Astrocyte of the spinal cord (primary cell): ENCODE measurements around the gene LSM14A.
"Not testable (repeated sequence)": the region's sequence is repeated elsewhere in the genome, so short reads cannot be mapped to it uniquely, and the experiment has no call there.

ENCODE experiments used
- DNase-seq: peaks from one replicate; pipeline ENCODE4 v3.0.0; 2011; ENCODE audit warnings: low read depth, low spot score
- H3K4me3 ChIP-seq: 2 replicates; pipeline ENCODE4 v1.5.1; 2011; ENCODE audit warnings: low read depth, mild to moderate bottlenecking, low read length, moderate library complexity
- in situ Hi-C: cut with HindIII; loops from 2 replicates; pipeline ENCODE4 v1.10.0; 2017; ENCODE audit warnings: low sequenced_read_pairs
- TF ChIP-seq, protein P1 (sequence below): IDR thresholded peaks from 2 replicates; pipeline ENCODE4 v1.5.1; 2012; ENCODE audit warnings: low read depth, mild to moderate bottlenecking, low read length, inconsistent platforms

The LSM14A gene

GRCh38 chr19:34165295-34165738, 7.0 kb upstream of the LSM14A start:
- H3K4me3 ChIP-seq, result no peak overlapping the region
- TF ChIP-seq, protein P1, sequence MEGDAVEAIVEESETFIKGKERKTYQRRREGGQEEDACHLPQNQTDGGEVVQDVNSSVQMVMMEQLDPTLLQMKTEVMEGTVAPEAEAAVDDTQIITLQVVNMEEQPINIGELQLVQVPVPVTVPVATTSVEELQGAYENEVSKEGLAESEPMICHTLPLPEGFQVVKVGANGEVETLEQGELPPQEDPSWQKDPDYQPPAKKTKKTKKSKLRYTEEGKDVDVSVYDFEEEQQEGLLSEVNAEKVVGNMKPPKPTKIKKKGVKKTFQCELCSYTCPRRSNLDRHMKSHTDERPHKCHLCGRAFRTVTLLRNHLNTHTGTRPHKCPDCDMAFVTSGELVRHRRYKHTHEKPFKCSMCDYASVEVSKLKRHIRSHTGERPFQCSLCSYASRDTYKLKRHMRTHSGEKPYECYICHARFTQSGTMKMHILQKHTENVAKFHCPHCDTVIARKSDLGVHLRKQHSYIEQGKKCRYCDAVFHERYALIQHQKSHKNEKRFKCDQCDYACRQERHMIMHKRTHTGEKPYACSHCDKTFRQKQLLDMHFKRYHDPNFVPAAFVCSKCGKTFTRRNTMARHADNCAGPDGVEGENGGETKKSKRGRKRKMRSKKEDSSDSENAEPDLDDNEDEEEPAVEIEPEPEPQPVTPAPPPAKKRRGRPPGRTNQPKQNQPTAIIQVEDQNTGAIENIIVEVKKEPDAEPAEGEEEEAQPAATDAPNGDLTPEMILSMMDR, result no peak
- DNase-seq, result no peak
- in situ Hi-C loops, result no loop called here

DNA sequence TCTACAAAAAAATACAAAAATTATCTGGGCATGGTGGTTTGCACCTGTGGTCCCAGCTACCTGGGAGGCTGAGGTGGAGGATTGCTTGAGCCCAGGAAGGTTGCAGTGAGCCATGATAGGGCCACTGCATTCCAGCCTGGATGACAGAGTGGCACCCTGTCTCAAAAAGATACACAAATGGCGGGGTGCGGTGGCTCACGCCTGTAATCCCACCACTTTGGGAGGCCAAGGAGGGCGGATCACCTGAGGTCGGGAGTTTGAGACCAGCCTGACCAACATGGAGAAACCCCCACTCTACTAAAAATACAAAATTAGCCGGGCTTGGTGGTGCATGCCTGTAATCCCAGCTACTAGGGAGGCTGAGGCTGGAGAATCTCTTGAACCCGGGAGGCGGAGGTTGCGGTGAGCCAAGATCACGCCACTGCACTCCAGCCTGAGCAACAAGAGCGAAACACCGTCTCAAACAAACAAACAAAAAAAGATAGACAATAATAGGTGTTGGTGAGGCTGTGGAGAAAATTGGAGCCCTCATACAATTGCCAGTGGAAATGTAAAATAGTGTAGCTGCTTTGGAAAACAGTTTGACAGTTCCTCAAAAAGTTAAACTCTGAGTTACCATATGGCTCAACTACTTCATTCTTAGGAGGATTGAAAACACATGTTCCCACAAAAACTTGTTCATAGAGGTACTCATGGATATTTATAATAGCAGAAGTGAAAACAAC, 2.7 kb upstream of the LSM14A start:
- H3K4me3 ChIP-seq, in situ Hi-C loops, DNase-seq: not testable (repeated sequence)

DNA sequence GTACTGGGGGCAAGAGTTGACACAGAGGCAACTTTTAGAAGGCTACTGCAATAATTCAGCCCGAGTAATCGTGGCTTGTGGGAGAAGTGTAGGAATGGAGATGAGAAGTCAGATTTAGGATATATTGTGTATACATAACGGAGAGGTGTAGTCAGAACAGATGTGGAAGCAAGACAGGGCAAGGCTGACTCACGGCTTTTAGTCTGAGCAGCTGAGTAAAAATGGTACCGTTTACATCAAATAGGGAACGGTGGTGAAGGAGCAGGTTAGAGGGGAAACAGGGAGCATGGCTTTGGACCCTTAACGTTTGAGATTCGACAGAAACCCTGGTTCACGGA, 796 bp upstream of the LSM14A start:
- peak; percentile 64 for DNase-seq
- TF ChIP-seq, protein P1, result no peak
- in situ Hi-C loops, result no loop called here
- H3K4me3 ChIP-seq, result peak overlapping the region; percentile 78

GRCh38 chr19:34172661-34173192, 423 bp downstream of the LSM14A start:
- H3K4me3 ChIP-seq, result peak overlapping the region; percentile 78
- DNase-seq, result peak; percentile 41
- TF ChIP-seq, protein P1, result no peak
- in situ Hi-C loops, result no loop called here

DNA sequence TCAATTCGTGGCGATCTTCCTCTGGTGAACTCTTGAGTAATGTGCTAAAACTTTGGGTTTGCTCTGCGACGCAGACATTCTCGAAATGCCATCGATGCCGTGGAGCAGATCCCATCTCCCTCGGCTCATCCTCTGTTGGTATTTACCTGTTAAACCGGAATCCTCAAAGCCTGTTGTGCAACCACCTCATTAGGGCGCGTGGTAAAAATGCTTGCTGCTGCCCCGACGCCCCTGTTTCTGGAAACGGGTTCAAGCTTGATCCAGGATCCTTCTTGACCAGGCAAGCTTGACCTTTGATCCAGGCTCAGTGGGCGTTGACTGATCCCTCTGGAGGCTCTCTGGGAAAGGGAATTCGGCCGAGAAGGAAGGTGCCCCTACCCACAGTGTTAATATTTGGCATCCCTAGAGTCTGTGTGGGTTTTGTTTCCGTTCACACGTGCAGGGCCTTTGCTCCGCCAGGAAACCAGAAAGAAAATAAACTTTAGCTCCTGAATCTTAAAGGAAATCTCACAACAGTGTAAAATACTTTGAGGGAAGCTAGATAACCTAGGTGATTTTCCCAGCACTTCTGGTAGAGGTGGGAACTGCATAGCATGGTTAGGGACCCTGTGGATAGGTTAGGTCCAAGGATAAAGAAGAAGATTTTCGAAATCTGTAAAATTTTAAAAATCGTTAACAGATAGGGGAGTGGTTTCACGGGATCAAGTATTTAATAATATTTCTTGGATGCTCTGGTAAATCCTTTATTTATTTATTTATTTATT, 1.1 kb downstream of the LSM14A start:
- TF ChIP-seq, protein P1, result no peak
- peak overlapping the region; percentile 78 for H3K4me3 ChIP-seq
- DNase-seq, result no peak
- in situ Hi-C loops, result no loop called here

DNA sequence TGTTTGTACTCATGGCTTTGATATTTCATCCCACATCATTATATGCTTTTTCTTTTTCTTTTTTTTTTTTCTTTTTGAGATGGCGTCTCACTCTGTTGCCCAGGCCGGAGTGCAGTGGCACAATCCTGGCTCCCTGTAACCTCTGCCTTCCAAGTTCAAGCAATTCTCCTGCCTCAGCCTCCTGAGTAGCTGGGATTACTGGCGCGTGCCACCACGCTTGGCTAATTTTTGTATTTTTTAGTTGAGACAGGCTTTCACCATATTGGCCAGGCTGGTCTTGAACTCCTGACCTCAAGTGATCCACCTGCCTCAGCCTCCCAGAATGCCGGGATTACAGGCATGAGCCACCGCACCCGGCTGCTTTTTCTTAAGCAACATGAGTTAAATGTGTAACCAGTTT, 2.9 kb downstream of the LSM14A start:
- H3K4me3 ChIP-seq, DNase-seq, in situ Hi-C loops: not testable (repeated sequence)

DNA sequence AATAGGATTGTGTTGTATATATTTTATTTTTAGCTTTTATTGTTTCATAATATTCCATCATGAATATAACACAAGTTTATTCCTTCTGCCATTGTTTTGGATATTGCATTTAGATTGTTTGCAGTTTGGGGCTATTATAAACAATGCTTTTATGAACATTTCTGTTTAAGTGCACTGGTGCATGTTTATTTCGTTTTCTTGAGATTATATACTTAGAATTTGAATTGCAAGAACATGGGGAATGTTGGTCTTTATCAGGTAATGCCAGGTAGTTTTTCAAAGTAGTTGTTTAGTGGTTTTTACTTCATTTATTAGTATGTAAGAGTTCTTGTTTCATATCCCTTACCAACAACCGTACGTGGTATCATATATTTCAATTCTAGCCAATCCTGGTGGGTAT, 4.3 kb downstream of the LSM14A start:
- no peak overlapping the region for H3K4me3 ChIP-seq
- in situ Hi-C loops, result no loop called here
- TF ChIP-seq, protein P1, result no peak
- no peak for DNase-seq
